ENCODE measurements around the gene FOSL2.

- TF ChIP-seq, protein P1, sequence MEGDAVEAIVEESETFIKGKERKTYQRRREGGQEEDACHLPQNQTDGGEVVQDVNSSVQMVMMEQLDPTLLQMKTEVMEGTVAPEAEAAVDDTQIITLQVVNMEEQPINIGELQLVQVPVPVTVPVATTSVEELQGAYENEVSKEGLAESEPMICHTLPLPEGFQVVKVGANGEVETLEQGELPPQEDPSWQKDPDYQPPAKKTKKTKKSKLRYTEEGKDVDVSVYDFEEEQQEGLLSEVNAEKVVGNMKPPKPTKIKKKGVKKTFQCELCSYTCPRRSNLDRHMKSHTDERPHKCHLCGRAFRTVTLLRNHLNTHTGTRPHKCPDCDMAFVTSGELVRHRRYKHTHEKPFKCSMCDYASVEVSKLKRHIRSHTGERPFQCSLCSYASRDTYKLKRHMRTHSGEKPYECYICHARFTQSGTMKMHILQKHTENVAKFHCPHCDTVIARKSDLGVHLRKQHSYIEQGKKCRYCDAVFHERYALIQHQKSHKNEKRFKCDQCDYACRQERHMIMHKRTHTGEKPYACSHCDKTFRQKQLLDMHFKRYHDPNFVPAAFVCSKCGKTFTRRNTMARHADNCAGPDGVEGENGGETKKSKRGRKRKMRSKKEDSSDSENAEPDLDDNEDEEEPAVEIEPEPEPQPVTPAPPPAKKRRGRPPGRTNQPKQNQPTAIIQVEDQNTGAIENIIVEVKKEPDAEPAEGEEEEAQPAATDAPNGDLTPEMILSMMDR (conservative IDR thresholded peaks at IDR 0.05; ENCODE audit: low read depth, low read length) = no peak
- no peak for TF ChIP-seq EZH2 (IDR thresholded peaks at IDR 0.05; ENCODE audit: borderline replicate concordance, low read depth, low read length, poor library complexity, severe bottlenecking)
Observed at GRCh38 chr2:28419443-28420270, 27.0 kb downstream of the FOSL2 start.

Data from A673 (cell line).